Neural cell (in vitro differentiated cells): ENCODE measurements around the gene DNAL4. TPM values are rescaled to one million over a fixed set of nuclear protein-coding genes. Genes with fewer than 3 reads are reported as not detected.

Experiments
- H2AFZ ChIP-seq: fragments of 200-600, 300-800 bp; sonication (generic), shearing (Covaris generic); 2 replicates; pipeline ENCODE4 v1.6.0; 2014; ENCODE audit warnings: low read depth, mild to moderate bottlenecking, antibody characterized with exemption, low read length, moderate library complexity
- H3F3A ChIP-seq: fragments of 200-600 bp; shearing (Covaris generic); 2 replicates; pipeline ENCODE4 v1.6.1; 2016; ENCODE audit warnings: mild to moderate bottlenecking, moderate library complexity, mixed read lengths, antibody characterized with exemption, low read length; ENCODE audit not compliant: insufficient read depth, poor library complexity, severe bottlenecking
- H3K27ac ChIP-seq: fragments of 200-600, 300-800 bp; sonication (generic), shearing (Covaris generic); 2 replicates; pipeline ENCODE4 v1.5.1; 2014; ENCODE audit warnings: mild to moderate bottlenecking, low read length, moderate library complexity
- H3K27me3 ChIP-seq: fragments of 300-800, 200-600 bp; sonication (generic), shearing (Covaris generic); 2 replicates; pipeline ENCODE4 v1.6.0; 2014; ENCODE audit warnings: mild to moderate bottlenecking, low read depth, low read length, moderate library complexity; ENCODE audit not compliant: insufficient read depth
- H3K36me3 ChIP-seq: fragments of 300-800, 200-600 bp; sonication (generic), shearing (Covaris generic); 2 replicates; pipeline ENCODE4 v1.5.1; 2014; ENCODE audit warnings: mild to moderate bottlenecking, antibody characterized with exemption, low read length, moderate library complexity; ENCODE audit not compliant: insufficient read depth
- H3K4me2 ChIP-seq: fragments of 300-800, 200-600 bp; sonication (generic), shearing (Covaris generic); 2 replicates; pipeline ENCODE4 v1.6.0; 2014; ENCODE audit warnings: mild to moderate bottlenecking, low read length
- H3K4me3 ChIP-seq: fragments of 300-800, 200-600 bp; sonication (generic), shearing (Covaris generic); 2 replicates; pipeline ENCODE4 v1.5.1; 2014; ENCODE audit warnings: mild to moderate bottlenecking, low read length, moderate library complexity
- H3K79me2 ChIP-seq: fragments of 200-600 bp; shearing (Covaris generic); replicated peaks from 2 replicates; pipeline ENCODE4 v1.6.0; 2014; ENCODE audit warnings: mild to moderate bottlenecking, low read length, moderate library complexity; ENCODE audit not compliant: insufficient read depth
- H3K9ac ChIP-seq: fragments of 300-800, 200-600 bp; sonication (generic), shearing (Covaris generic); 2 replicates; pipeline ENCODE4 v1.6.1; 2016; ENCODE audit warnings: mild to moderate bottlenecking, low read length, mixed read lengths
- H3K9me2 ChIP-seq: fragments of 200-600 bp; shearing (Covaris generic); 2 replicates; pipeline ENCODE4 v1.6.1; 2016; ENCODE audit warnings: mild to moderate bottlenecking, low read length, mixed read lengths; ENCODE audit not compliant: insufficient read depth
- H3K9me3 ChIP-seq: fragments of 200-600, 300-800 bp; sonication (generic), shearing (Covaris generic); 2 replicates; pipeline ENCODE4 v1.6.1; 2016; ENCODE audit warnings: mild to moderate bottlenecking, mixed run types, low read length, moderate library complexity, mixed read lengths
- H4K20me1 ChIP-seq: fragments of 200-600 bp; shearing (Covaris generic); 2 replicates; pipeline ENCODE4 v1.6.1; 2016; ENCODE audit warnings: mild to moderate bottlenecking, mixed run types; ENCODE audit not compliant: insufficient read depth
- CTCF ChIP-seq: fragments of 450-650 bp; IDR thresholded peaks from 2 replicates; pipeline ENCODE4 v1.5.1; 2014; ENCODE audit warnings: antibody characterized with exemption, mild to moderate bottlenecking, moderate library complexity; ENCODE audit not compliant: poor library complexity, severe bottlenecking
- EP300 ChIP-seq: fragments of 450-650 bp; conservative IDR thresholded peaks from 2 replicates; pipeline ENCODE4 v1.6.1; 2014; ENCODE audit warnings: antibody characterized with exemption, mild to moderate bottlenecking, moderate library complexity; ENCODE audit not compliant: poor library complexity, severe bottlenecking
- EZH2 ChIP-seq: fragments of 200-600, 300-800 bp; shearing (Covaris generic), sonication (generic); IDR thresholded peaks from 2 replicates; pipeline ENCODE4 v1.6.1; 2014; ENCODE audit warnings: antibody characterized with exemption, low read length, borderline replicate concordance, mild to moderate bottlenecking; ENCODE audit not compliant: insufficient read depth, poor library complexity, severe bottlenecking
- MXI1 ChIP-seq: fragments of 450-650 bp; conservative IDR thresholded peaks from 2 replicates; pipeline ENCODE4 v1.6.1; 2014; ENCODE audit warnings: antibody characterized with exemption, mild to moderate bottlenecking; ENCODE audit not compliant: poor library complexity, severe bottlenecking
- POLR2AphosphoS5 ChIP-seq: IDR thresholded peaks from 2 replicates; pipeline ENCODE4 v1.6.1; 2012
- RAD21 ChIP-seq: fragments of 450-650 bp; conservative IDR thresholded peaks from 2 replicates; pipeline ENCODE4 v1.6.1; 2014; ENCODE audit warnings: antibody characterized with exemption, mild to moderate bottlenecking, moderate library complexity
- REST ChIP-seq: IDR thresholded peaks from 2 replicates; pipeline ENCODE4 v1.6.1; 2012; ENCODE audit warnings: borderline replicate concordance
- SMC3 ChIP-seq: fragments of 450-650 bp; conservative IDR thresholded peaks from 2 replicates; pipeline ENCODE4 v1.6.1; 2014; ENCODE audit warnings: antibody characterized with exemption, mild to moderate bottlenecking, moderate library complexity; ENCODE audit not compliant: poor library complexity
- TAF1 ChIP-seq: IDR thresholded peaks from 2 replicates; pipeline ENCODE4 v1.6.1; 2012; ENCODE audit warnings: low read depth
- polyA plus RNA-seq: library from polyadenylated mRNA; depleted of rRNA; stranded (reverse); fragments of >200 nt; gene quantifications from 2 replicates; pipeline ENCODE4 v1.2.3, GENCODE V29; 2014

The DNAL4 gene
- polyA plus RNA-seq, 1 donor from 2014 or later = 95.0 TPM

GRCh38 chr22:38829485-38829884 is 35.5 kb upstream of the DNAL4 start:
- Histone ChIP-seq H3K4me2 (no peak overlapping the region), H3K27me3 (no peaks in the 10 kb centered on the region), H3K9me2 (no peaks in the 10 kb centered on the region), H2AFZ (no peak overlapping the region), H3K9me3 (no peaks in the 10 kb centered on the region), H3K9ac (no peak overlapping the region), H4K20me1 (no peaks in the 10 kb centered on the region), H3F3A (no peaks in the 10 kb centered on the region), H3K27ac (no peak overlapping the region), H3K4me3 (no peak overlapping the region), H3K79me2 (no peaks in the 10 kb centered on the region), H3K36me3 (no peaks in the 10 kb centered on the region)
- TF ChIP-seq SMC3 (no peak), RAD21 (no peak), CTCF (no peak), MXI1 (no peak), EP300 (no peak), POLR2AphosphoS5 (no peak), REST (no peak), EZH2 (no peak), TAF1 (no peak)

GRCh38 chr22:38828616-38829205 is 34.8 kb upstream of the DNAL4 start:
- no peaks in the 10 kb centered on the region for H3K79me2 ChIP-seq
- H3F3A ChIP-seq = no peaks in the 10 kb centered on the region
- H3K9me3 ChIP-seq = no peaks in the 10 kb centered on the region
- no peaks in the 10 kb centered on the region for H3K36me3 ChIP-seq
- H3K9ac ChIP-seq = no peak overlapping the region
- H2AFZ ChIP-seq = no peak overlapping the region
- no peaks in the 10 kb centered on the region for H3K27me3 ChIP-seq
- no peaks in the 10 kb centered on the region for H3K9me2 ChIP-seq
- H3K4me3 ChIP-seq = no peak overlapping the region
- no peaks in the 10 kb centered on the region for H4K20me1 ChIP-seq
- no peak overlapping the region for H3K4me2 ChIP-seq
- H3K27ac ChIP-seq = no peak overlapping the region
- no peak for TF ChIP-seq TAF1
- no peak for TF ChIP-seq MXI1
- no peak for TF ChIP-seq EP300
- no peak for TF ChIP-seq RAD21
- no peak for TF ChIP-seq POLR2AphosphoS5
- no peak for TF ChIP-seq REST
- no peak for TF ChIP-seq EZH2
- no peak for TF ChIP-seq CTCF
- TF ChIP-seq SMC3 = no peak
